Activated CD4-positive, alpha-beta T cell treated with anti-CD3 and anti-CD28 coated beads, Interleukin-2, amount 50 U/mL, for 24 hours (primary cell): ENCODE measurements around the gene SYT12.

Source experiments
- DNase-seq, 2 donors: peaks; one replicate each; pipeline ENCODE4 v3.0.0-alpha.2; 2020; ENCODE audit warnings: low read depth in 1 of 2, low spot score in 1 of 2

Gene SYT12

GRCh38 chr11:67027943-67028542 lies 5.1 kb downstream of the SYT12 start:
- DNase-seq: no peak

GRCh38 chr11:67029146-67029545 lies 6.2 kb downstream of the SYT12 start:
- DNase-seq: no peak

DNA sequence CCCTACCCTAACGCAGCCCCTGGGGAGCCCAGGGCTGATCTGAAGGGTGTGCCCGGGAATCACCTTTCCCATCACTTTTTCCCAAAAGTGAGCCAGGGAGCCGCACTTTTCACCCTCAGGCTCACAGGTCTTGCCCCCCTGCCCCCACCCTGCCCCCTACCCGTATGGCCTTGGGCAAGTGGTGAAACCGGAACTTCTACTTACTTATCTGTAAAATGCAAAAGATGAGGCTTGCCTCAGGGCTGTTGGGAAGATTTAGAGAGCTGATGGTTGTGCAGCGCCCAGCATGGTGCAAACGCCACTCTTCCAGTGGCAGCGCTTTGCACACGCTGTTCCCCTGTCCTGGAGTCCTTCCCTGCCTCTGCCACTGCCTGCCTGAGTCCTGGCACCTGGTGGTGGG lies 8.0 kb downstream of the SYT12 start:
- no peak for DNase-seq

DNA sequence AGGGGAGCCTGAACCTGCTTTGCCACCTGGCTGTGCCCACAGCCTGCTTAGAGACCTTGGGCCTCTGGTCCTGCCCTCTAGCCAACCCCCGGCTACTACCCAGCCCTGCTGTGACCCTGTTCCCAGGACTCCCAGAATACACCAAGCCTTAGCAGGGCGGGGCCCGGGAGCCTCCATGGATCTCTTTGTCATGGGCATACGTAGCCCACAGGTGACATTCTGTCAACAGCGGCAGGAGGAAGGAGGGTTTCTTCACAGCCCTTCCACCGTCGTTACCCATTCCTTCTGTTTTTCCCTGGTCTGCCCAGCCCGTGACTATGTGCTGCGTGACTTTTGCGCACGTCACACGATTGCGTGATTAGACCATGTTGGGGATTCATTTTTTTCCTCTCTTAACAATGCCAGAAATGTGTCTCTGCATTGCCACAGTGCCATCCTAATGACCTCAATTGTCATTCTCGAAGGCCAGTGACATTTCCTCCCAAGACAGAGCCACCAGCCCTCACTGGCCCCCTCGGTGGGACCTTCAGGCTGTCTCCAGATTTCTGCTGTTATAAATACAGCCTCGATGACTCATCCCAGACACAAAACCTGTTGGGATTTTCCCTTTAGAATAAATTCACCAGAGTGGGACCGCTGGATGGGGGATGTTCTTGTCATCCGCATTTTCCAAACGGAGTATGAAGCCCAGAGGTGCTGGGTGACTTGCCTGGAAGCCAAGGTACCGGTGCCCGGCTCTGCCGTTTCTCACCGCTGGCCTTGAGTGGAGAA lies 9.0 kb downstream of the SYT12 start:
- DNase-seq: no peak

DNA sequence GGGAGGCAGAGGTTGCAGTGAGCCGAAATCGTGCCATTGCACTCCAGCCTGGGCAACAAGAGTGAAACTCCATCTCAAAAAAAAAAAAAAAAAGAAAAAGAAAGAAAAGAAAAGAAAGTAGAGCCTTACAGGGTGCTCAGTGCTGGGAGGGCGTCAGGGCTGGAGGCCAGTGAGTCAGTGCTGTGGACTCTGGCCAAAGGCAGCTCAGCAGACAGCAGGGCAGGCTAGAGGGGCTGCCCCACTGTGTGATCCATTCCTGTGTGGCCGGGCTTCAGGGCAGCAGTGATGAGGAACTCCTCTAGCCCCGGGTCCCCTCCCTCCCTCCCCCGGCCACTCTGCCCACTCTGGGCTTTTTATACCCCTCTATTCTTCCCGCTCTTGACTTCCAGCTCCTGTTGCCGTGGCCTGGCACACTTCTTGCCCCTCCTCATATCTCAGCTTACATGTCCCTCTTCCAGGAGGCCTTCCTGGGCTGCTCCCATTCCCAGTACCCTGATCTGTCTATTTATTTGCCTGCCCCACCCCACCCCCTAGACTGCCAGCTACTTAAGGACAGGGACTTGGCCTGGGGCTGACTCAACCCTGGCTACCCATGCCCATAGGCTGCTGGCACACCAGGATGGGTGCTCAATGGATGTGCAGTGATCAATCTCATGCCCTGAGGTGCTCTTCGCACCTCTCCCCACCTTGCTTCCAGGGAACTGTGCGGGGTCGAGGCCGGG lies 10.1 kb downstream of the SYT12 start:
- DNase-seq: no peak

DNA sequence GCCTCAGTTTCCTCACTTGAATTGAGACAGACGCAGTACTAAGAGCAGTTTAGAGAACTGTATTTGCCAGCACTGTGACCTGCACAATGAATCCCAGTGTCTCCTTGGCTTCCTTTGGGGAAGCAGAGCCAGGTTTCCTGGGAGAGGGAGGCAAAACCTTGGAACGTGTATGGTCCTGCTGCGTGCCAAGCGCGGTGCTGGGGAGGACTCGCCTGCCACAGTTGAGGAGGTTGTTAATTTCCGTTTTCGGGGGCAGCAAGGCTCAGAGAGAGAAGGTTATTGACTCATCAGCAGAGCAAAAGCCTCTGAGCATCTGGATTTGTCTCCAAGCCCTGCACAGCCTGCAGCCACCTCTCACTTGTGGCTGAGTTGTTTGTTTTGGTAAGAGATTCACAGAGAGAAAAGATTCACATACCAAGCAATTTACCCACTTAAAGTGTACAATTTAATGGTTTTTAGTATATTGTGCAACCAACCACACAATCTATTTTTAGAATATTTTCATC lies 10.8 kb downstream of the SYT12 start:
- DNase-seq: no peak

GRCh38 chr11:67034350-67034749 lies 11.4 kb downstream of the SYT12 start:
- no peak for DNase-seq

DNA sequence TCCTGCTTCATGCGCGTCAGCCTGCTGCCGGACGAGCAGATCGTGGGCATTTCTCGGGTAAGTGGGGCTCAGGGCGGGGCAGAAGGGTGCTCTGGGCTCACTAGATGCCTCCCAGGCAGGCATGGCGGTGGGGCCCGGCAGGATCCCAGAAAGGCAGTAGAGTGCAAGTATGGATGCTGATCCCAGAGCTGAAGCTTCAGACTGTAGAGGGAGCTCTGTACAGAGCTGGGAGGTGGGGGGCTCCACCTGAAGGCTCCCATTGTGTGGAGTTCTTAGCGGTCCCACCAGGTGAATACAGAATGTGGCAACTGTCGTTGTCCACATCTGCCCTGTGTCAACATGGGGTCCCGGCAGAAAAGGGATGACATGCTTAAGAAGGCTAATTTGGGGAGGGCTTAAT lies 17.2 kb downstream of the SYT12 start:
- no peak for DNase-seq

GRCh38 chr11:67041602-67042001 lies 18.7 kb downstream of the SYT12 start:
- DNase-seq: no peak

DNA sequence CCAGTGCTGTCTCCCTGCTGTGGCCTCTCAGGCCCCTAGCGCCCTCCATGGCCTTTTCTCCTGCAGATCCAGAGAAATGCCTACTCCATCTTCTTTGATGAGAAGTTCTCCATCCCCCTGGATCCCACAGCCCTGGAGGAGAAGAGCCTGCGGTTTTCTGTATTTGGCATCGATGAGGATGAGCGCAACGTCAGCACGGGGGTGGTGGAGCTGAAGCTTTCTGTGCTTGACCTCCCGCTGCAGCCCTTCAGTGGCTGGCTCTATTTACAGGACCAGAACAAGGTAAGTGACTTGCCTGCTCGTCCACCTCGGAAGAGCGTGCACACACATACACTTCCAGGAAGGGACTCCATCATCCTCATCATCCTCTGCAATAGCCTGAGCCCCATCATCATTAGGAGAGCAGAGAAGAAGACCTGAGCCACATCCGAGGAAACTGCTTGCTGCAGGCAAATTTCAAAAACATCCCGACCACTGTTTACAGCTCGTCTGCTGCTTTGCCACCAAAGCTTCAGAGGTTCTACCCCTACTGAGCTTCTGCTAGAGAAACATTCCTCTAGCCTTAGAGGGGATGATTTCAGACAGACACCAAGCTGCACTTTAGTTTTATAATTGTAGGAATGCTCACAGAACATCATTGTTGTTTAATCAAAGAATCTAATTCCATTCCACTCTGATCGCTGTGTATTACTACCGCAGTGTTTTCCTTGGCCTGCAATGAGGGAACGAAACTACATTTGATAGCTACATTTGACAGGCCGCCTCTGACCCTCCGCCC lies 20.8 kb downstream of the SYT12 start:
- no peak for DNase-seq

DNA sequence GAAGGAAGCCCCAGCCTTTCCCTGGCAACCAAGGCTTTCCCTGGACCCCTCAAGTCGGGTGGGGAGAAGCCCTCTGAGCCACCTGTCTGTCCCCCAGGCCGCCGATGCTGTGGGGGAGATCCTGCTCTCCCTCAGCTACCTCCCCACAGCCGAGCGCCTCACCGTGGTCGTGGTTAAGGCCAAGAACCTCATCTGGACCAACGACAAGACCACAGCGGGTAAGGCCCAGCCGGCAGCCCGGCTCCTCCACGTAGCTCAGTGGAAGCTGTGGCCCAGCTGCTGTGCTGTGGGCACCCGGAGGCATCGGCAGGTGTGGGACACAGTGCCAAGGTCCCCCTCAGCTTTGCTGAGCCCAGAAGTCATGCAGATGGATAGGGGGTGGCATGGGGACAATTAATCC lies 21.6 kb downstream of the SYT12 start:
- DNase-seq: no peak

- no peak for DNase-seq
Measured at GRCh38 chr11:67045314-67045713, 22.4 kb downstream of the SYT12 start.

- DNase-seq: no peak
Measured at GRCh38 chr11:67048515-67049130, 25.7 kb downstream of the SYT12 start.

DNA sequence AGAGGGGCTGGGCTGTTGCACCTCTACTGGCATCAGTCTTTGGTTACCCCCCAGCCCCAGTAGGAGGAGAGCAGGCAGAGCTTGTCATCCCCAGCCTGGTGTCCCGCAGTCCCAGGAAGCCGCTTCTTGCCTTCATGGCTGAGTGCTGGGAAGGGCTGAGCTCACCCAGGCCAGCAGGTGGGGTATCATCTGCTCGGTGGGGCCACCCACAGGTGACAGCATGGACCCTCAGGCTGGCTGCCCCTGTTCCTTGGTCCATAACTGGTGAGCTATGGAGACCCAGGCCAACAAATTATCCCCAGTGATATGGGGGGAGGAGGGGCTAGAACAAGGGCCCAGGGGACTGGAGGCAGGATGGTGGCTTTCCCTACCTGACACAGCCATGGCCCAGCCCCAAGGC lies 27.2 kb downstream of the SYT12 start:
- DNase-seq: no peak

- DNase-seq: no peak
Measured at GRCh38 chr11:67051180-67051893, 28.4 kb downstream of the SYT12 start.

DNA sequence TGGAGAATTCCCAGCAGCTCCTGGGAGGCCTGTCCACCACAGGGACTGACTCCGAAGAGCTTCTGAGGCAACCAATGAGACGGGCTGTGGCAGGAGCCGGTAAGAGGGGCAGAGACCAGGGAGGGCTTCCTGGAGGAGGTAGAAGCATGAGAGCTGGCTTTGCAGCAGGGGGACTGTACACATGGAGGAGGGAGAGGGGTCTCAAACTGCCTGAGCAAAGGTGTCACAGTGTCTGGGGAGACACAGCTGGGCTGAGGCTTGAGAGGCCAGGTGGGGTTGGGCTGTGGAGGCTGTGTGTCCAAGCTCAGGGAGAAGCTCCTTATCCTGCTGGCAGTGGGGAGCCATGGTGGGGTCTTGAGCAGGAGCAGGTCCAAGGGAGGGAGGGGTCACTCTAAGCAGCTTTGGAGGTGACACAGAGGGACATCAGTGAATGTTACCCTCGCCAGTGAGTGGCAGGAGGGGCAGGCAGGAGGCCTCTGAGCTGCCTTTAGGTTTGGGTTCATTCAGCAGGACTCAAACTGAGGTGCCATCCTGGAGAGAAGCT lies 29.1 kb downstream of the SYT12 start:
- no peak for DNase-seq

- no peak for DNase-seq
Measured at GRCh38 chr11:67052891-67053290, 30.0 kb downstream of the SYT12 start.

DNA sequence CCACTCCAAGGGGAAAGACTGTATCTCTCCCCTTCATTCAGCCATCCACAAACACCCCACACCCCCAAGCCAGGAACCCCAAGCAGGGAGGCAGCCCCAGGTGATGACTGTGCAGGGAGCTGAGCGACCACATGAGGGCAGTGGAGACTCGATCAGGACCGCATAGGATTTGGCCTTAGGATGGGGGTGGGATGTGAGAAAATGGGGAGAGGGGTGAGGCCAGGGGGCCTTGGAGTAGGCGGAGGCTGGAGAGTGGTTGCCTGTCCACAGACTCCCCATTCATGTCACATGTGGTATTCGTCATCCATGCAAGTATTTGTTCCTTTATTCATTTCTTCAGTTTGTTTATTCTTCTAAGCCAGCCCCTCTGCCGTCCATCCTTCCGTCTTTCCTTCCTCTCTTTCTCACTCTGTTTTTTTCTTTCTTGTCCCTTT lies 31.0 kb downstream of the SYT12 start:
- peak in 1 of 2 donors; percentile 17 for DNase-seq

- DNase-seq: no peak
Measured at GRCh38 chr11:67054346-67054835, 31.5 kb downstream of the SYT12 start.
